Suprapubic skin (tissue), 4 donors: ENCODE results near the gene WDR90. TPM values are rescaled to one million over a fixed set of nuclear protein-coding genes. Genes with fewer than 3 reads are reported as not detected.

Source experiments
- DNase-seq, 2 donors: peaks; one replicate each; pipeline ENCODE4 v3.0.0-alpha.2; 2019; ENCODE audit warnings: low spot score in 2 of 2
- H3K27ac ChIP-seq: fragments of 200-600 bp; sonication (generic); one replicate; pipeline ENCODE4 v1.5.1; 2019
- H3K27me3 ChIP-seq: fragments of 200-600 bp; sonication (generic); one replicate; pipeline ENCODE4 v1.5.1; 2019
- H3K36me3 ChIP-seq: fragments of 200-600 bp; sonication (generic); one replicate; pipeline ENCODE4 v1.5.1; 2019
- H3K4me1 ChIP-seq: fragments of 200-600 bp; sonication (generic); one replicate; pipeline ENCODE4 v1.5.1; 2019
- H3K4me3 ChIP-seq: fragments of 200-600 bp; sonication (generic); one replicate; pipeline ENCODE4 v1.5.1; 2019; ENCODE audit warnings: mild to moderate bottlenecking
- H3K9me3 ChIP-seq: fragments of 200-600 bp; sonication (generic); one replicate; pipeline ENCODE4 v1.5.1; 2019
- CTCF ChIP-seq, 2 donors: fragments of 200-600 bp in 1 of 2; fragments of 450-650 bp in 1 of 2; sonication (generic) in 1 of 2; IDR thresholded peaks; one replicate each; pipeline ENCODE4 v1.5.1; 2016 to 2019; ENCODE audit warnings: antibody characterized with exemption in 2 of 2, mild to moderate bottlenecking in 1 of 2, moderate library complexity in 1 of 2
- EP300 ChIP-seq: sonication (generic); formaldehyde crosslinking; IDR thresholded peaks from one replicate; pipeline ENCODE4 v1.6.1; 2017; ENCODE audit warnings: antibody characterized with exemption
- POLR2A ChIP-seq, 2 donors: fragments of 450-650 bp; IDR thresholded peaks; one replicate each; pipeline ENCODE4 v1.6.1; 2017; ENCODE audit warnings: antibody characterized with exemption in 2 of 2, mild to moderate bottlenecking in 2 of 2, moderate library complexity in 2 of 2
- POLR2AphosphoS5 ChIP-seq, 3 donors: sonication (generic); formaldehyde crosslinking; IDR thresholded peaks; one replicate each; pipeline ENCODE4 v1.6.1; 2017; ENCODE audit warnings: antibody characterized with exemption in 3 of 3
- WGBS: methylation state at CpG from one replicate; pipeline ENCODE4 v1.1.5; 2018; 5-methylcytosine and 5-hydroxymethylcytosine counted together
- total RNA-seq, 4 donors: library from RNA; depleted of rRNA; stranded (reverse); fragments of >200 nt; gene quantifications; one replicate each; pipeline ENCODE4 v1.1.0, GENCODE V29; 2016

WDR90 gene
- total RNA-seq, 4 donors from 2014 or later = 18.3 to 63.0 (median 32.2) TPM

GRCh38 chr16:693766-694165 lies 44.6 kb downstream of the WDR90 start:
- Histone ChIP-seq H3K9me3 (no peaks in the 10 kb centered on the region), H3K27ac (no peak overlapping the region), H3K27me3 (peaks cover 68% of the 10 kb centered on the region), H3K4me1 (peaks cover 64% of the 10 kb centered on the region), H3K36me3 (no peaks in the 10 kb centered on the region), H3K4me3 (peak overlapping the region; percentile 50)
- WGBS = 13% methylated on average over 6 of the region's 37 CpGs
- DNase-seq = no peak
- no peak for TF ChIP-seq EP300
- no peak for TF ChIP-seq POLR2AphosphoS5 (IDR thresholded peaks at IDR 0.05)
- no peak for TF ChIP-seq POLR2A (IDR thresholded peaks at IDR 0.05)
- TF ChIP-seq CTCF (IDR thresholded peaks at IDR 0.05) = no peak

- TF ChIP-seq CTCF (IDR thresholded peaks at IDR 0.05) = no peak
- TF ChIP-seq EP300 = no peak
- TF ChIP-seq POLR2AphosphoS5 (IDR thresholded peaks at IDR 0.05) = no peak
- no peak for TF ChIP-seq POLR2A (IDR thresholded peaks at IDR 0.05)
- H3K4me3 ChIP-seq = peak overlapping the region; percentile 50
- H3K4me1 ChIP-seq = peaks cover 58% of the 10 kb centered on the region
- DNase-seq = no peak
- H3K9me3 ChIP-seq = no peaks in the 10 kb centered on the region
- peak overlapping the region; percentile 22 for H3K27ac ChIP-seq
- H3K36me3 ChIP-seq = no peaks in the 10 kb centered on the region
- H3K27me3 ChIP-seq = peaks cover 73% of the 10 kb centered on the region
- 5% methylated on average over 10 of the region's 64 CpGs for WGBS
These were observed 45.2 kb downstream of the WDR90 start for GRCh38 chr16:694187-694862.

GRCh38 chr16:694863-695354 lies 45.7 kb downstream of the WDR90 start:
- Histone ChIP-seq H3K4me3 (peak overlapping the region; percentile 50), H3K36me3 (no peaks in the 10 kb centered on the region), H3K27me3 (peaks cover 79% of the 10 kb centered on the region), H3K9me3 (no peaks in the 10 kb centered on the region), H3K27ac (peak overlapping the region; percentile 22), H3K4me1 (peaks cover 53% of the 10 kb centered on the region)
- TF ChIP-seq CTCF (IDR thresholded peaks at IDR 0.05) (no peak), POLR2AphosphoS5 (IDR thresholded peaks at IDR 0.05) (no peak), POLR2A (IDR thresholded peaks at IDR 0.05) (no peak), EP300 (no peak)
- WGBS = 2% methylated on average over 21 of the region's 37 CpGs
- DNase-seq = no peak

GRCh38 chr16:695355-696089 lies 46.4 kb downstream of the WDR90 start:
- Histone ChIP-seq H3K27ac (peak overlapping the region; percentile 82), H3K4me3 (peak overlapping the region; percentile 50), H3K27me3 (peaks cover 85% of the 10 kb centered on the region), H3K36me3 (no peaks in the 10 kb centered on the region), H3K9me3 (no peaks in the 10 kb centered on the region), H3K4me1 (peaks cover 53% of the 10 kb centered on the region)
- 6% methylated on average over 17 of the region's 71 CpGs for WGBS
- DNase-seq = peak in 1 of 2 donors; percentile 89
- TF ChIP-seq POLR2A (IDR thresholded peaks at IDR 0.05) (no peak), POLR2AphosphoS5 (IDR thresholded peaks at IDR 0.05) (peak in 2 of 3 donors; percentile 16 to 45), EP300 (no peak)

GRCh38 chr16:698911-699671 lies 49.9 kb downstream of the WDR90 start:
- H3K4me3 ChIP-seq = no peak overlapping the region
- 75% methylated on average over 8 of the region's 19 CpGs for WGBS
- DNase-seq = no peak
- H3K36me3 ChIP-seq = no peaks in the 10 kb centered on the region
- peaks cover 33% of the 10 kb centered on the region for H3K4me1 ChIP-seq
- peaks cover 98% of the 10 kb centered on the region for H3K27me3 ChIP-seq
- no peaks in the 10 kb centered on the region for H3K9me3 ChIP-seq
- H3K27ac ChIP-seq = no peak overlapping the region
- TF ChIP-seq POLR2A (IDR thresholded peaks at IDR 0.05) (no peak), POLR2AphosphoS5 (IDR thresholded peaks at IDR 0.05) (no peak)
